Panc1 (cell line): Measurements from ENCODE around the gene C1QL1.

Experiments
- CTCF ChIP-seq: fragments of 450-650 bp; IDR thresholded peaks from 2 replicates; pipeline ENCODE4 v1.5.1; 2017; ENCODE audit warnings: mild to moderate bottlenecking
- REST ChIP-seq, 2 experiments: IDR thresholded peaks; 2 replicates each; pipeline ENCODE4 v1.6.1; 2011 to 2012; ENCODE audit warnings: low read depth in 2 of 2, control low read depth in 1 of 2, low read length in 1 of 2, mild to moderate bottlenecking in 1 of 2, moderate library complexity in 1 of 2; ENCODE audit not compliant: insufficient read depth in 1 of 2

GRCh38 chr17:44914148-44914547 lies 54.0 kb downstream of the C1QL1 start:
- TF ChIP-seq CTCF (no peak), REST (IDR thresholded peaks at IDR 0.05; ENCODE audit: insufficient read depth in 1 of 2, low read depth in 2 of 2, low read length in 1 of 2) (no peak)
